ENCODE results near the gene KIAA1755. TPM values are rescaled to one million over a fixed set of nuclear protein-coding genes. Genes with fewer than 3 reads are reported as not detected.
A peak's percentile ranks its signal among the peaks of the same experiment; 100 is the strongest.

KIAA1755 gene
- total RNA-seq, 2 donors from 2014 or later, result 3.1 to 4.2 TPM

- TF ChIP-seq, protein P1, sequence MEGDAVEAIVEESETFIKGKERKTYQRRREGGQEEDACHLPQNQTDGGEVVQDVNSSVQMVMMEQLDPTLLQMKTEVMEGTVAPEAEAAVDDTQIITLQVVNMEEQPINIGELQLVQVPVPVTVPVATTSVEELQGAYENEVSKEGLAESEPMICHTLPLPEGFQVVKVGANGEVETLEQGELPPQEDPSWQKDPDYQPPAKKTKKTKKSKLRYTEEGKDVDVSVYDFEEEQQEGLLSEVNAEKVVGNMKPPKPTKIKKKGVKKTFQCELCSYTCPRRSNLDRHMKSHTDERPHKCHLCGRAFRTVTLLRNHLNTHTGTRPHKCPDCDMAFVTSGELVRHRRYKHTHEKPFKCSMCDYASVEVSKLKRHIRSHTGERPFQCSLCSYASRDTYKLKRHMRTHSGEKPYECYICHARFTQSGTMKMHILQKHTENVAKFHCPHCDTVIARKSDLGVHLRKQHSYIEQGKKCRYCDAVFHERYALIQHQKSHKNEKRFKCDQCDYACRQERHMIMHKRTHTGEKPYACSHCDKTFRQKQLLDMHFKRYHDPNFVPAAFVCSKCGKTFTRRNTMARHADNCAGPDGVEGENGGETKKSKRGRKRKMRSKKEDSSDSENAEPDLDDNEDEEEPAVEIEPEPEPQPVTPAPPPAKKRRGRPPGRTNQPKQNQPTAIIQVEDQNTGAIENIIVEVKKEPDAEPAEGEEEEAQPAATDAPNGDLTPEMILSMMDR (IDR thresholded peaks at IDR 0.05), result no peak
- Histone ChIP-seq H3K36me3 (no peaks in the 10 kb centered on the region), H3K27ac (no peak overlapping the region), H3K9me3 (no peaks in the 10 kb centered on the region), H3K27me3 (no peaks in the 10 kb centered on the region), H3K4me3 (no peak overlapping the region), H3K4me1 (peaks cover 0 to 4% of the 10 kb centered on the region in 2 donors)
- no peak for DNase-seq (ENCODE audit: low spot score)
Measured at GRCh38 chr20:38225240-38225899, 35.2 kb downstream of the KIAA1755 start.

GRCh38 chr20:38224531-38224930 lies 36.0 kb downstream of the KIAA1755 start:
- no peaks in the 10 kb centered on the region for H3K27me3 ChIP-seq
- H3K4me3 ChIP-seq, result no peak overlapping the region
- H3K9me3 ChIP-seq, result no peaks in the 10 kb centered on the region
- no peak for DNase-seq (ENCODE audit: low spot score)
- H3K36me3 ChIP-seq, result no peaks in the 10 kb centered on the region
- TF ChIP-seq, protein P1 (IDR thresholded peaks at IDR 0.05), result no peak
- H3K4me1 ChIP-seq, result peaks cover 0 to 4% of the 10 kb centered on the region in 2 donors
- H3K27ac ChIP-seq, result no peak overlapping the region

DNA sequence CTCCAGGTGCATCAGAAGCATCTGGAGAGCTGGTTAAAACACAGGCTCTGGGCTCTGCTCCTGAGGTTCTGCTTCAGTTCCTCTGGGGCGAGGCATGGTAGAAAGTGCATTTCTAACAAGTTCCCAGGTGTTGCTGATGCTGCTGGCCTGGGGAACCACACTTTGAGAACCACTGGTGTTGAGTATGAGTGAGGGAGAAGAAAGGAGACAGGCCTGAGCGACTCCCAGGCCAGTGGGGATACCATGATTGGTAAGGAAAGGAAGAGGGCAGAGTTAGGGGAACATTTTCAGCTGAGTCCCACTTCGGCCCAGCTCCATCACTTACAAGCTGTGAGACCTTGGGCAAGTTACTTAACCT lies 36.8 kb downstream of the KIAA1755 start:
- Histone ChIP-seq H3K4me3 (no peak overlapping the region), H3K36me3 (no peaks in the 10 kb centered on the region), H3K9me3 (no peaks in the 10 kb centered on the region), H3K27me3 (no peaks in the 10 kb centered on the region), H3K4me1 (peaks cover 0 to 4% of the 10 kb centered on the region in 2 donors), H3K27ac (no peak overlapping the region)
- no peak for DNase-seq (ENCODE audit: low spot score)
- TF ChIP-seq, protein P1 (IDR thresholded peaks at IDR 0.05), result no peak

GRCh38 chr20:38222923-38223742 lies 37.4 kb downstream of the KIAA1755 start:
- no peak for DNase-seq (ENCODE audit: low spot score)

DNA sequence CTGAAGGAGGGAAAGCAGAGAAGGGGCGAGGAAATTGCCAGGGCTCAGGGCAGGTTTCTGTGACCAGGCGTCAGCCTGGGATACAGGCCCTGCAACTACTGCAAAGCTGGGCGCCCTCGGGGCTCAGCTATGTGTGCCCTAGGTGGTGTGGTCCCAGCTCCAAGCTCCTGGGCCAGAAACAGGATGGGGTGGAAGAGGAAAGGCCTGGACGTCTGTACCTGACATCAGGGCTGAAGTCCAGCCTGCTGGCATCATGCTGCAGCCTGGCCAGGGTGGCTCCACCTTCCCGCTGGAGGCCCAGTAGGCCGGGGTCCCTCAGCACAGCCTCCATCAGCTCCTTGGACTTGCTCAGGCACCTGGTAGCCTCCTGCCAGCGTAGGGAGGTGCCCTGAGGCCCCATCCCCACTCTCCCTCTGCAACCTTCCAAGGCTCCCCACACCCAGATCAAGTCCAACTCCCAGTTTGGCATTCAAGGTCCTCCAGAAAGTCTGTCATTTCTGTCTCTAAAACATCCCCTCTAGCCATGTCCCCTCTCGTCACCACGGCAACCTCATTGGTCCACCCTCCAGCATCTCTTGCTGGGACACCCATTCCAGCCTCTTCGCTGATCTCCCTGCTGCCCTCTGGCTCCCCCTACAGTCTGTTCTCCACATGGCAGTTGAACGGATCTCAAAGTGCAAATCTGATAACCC lies 38.2 kb downstream of the KIAA1755 start:
- H3K4me1 ChIP-seq, result peaks cover 0 to 17% of the 10 kb centered on the region in 2 donors
- no peaks in the 10 kb centered on the region for H3K36me3 ChIP-seq
- H3K27ac ChIP-seq, result no peak overlapping the region
- peak; percentile 79 for DNase-seq (ENCODE audit: low spot score)
- H3K27me3 ChIP-seq, result no peaks in the 10 kb centered on the region
- TF ChIP-seq, protein P1 (IDR thresholded peaks at IDR 0.05), result peak; percentile 83 to 94
- H3K9me3 ChIP-seq, result no peaks in the 10 kb centered on the region
- H3K4me3 ChIP-seq, result no peak overlapping the region

More at GRCh38 chr20:38222923-38223742, 37.4 kb downstream of the KIAA1755 start:
- H3K4me1 ChIP-seq, result peaks cover 0 to 10% of the 10 kb centered on the region in 2 donors
- H3K4me3 ChIP-seq, result no peak overlapping the region
- no peaks in the 10 kb centered on the region for H3K36me3 ChIP-seq
- TF ChIP-seq, protein P1 (IDR thresholded peaks at IDR 0.05), result no peak
- H3K27ac ChIP-seq, result no peak overlapping the region
- H3K27me3 ChIP-seq, result no peaks in the 10 kb centered on the region
- no peaks in the 10 kb centered on the region for H3K9me3 ChIP-seq

All from right atrium auricular region (tissue), 2 donors.